Forelimb muscle (tissue), 1 donor: Measurements from ENCODE around the gene TPR. TPM values are rescaled to one million over a fixed set of nuclear protein-coding genes. Genes with fewer than 3 reads are reported as not detected.
"Not testable (repeated sequence)": the region's sequence is repeated elsewhere in the genome, so short reads cannot be mapped to it uniquely, and the experiment has no call there.

Experiments
- DNase-seq: peaks from one replicate; pipeline ENCODE4 v3.0.0-alpha.2; 2013; ENCODE audit warnings: low read depth
- polyA plus RNA-seq: library from polyadenylated mRNA; unstranded; fragments of 120-200 nt; gene quantifications from one replicate; pipeline ENCODE4 v1.2.1, GENCODE V29; 2013; ENCODE audit not compliant: insufficient read length

TPR gene
- polyA plus RNA-seq, result 60.8 TPM

GRCh38 chr1:186375152-186375928 is at the start of gene TPR, which contains the start of gene ODR4:
Gene TPR, minus strand, starts transcription at chr1:186375253. Its CDS starts 225 bp downstream, at chr1:186375028.
Gene ODR4, plus strand, starts transcription at chr1:186375838. Its CDS starts 3,948 bp downstream, at chr1:186379786.
- peak; percentile 98 for DNase-seq

- no peak for DNase-seq
These were observed 49.5 kb upstream of the TPR start for GRCh38 chr1:186424539-186424938.

DNA sequence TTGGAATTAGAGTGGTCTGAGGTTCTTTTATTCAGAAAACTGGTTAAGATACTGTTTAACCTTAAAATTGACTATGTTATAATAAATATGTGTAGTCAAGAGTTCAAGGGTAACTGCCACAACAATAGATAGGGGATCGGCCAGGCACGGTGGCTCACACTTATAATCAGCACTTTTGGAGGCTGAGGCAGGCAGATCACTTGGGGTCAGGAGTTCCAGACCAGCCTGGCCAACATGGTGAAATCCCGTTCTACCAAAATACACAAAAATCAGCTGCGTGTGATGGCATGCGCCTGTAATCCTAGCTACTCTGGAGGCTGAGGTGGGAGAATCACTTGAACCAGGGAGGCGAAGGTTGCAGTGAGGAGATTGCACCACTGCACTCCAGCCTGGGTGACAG is 46.4 kb upstream of the TPR start:
- DNase-seq, result no peak

GRCh38 chr1:186420923-186421322 is 45.9 kb upstream of the TPR start:
- peak; percentile 39 for DNase-seq

DNA sequence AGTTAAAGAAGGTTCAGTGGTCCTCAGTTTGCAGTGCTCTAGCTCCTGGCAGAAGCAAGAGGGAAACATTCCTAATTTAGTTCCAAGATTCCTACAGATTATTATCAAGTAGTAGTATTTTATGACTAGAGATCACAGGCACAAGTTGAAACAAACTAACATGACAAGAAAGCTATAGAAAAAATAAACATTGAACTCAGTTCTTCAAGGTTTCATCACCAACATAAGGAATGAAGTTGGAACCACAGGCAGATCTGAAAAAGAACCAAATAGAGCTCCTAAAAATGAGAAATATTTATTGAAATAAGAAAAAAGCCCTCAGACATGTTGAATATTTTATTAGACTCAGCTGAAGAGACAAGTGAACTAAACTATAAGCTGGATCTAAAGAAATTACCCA is 45.3 kb upstream of the TPR start:
- no peak for DNase-seq

DNA sequence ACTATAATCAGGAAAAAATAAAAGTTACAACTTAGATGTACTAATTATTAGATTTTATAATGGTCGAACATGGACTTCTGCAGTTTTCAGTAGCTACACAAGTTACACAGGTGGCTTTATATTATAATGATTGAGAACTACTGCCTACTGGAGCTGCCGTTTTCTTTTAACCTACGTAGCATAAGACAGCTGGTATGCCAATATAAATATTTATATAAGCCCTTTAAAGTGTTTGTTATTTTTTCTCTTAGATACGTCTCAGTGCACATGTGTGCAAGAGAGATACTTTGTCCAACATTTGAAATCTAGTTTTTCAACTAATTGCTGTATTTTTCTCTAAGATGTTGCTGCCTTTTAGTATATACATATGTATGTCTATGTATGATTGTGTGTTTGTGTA is 43.5 kb upstream of the TPR start:
- DNase-seq, result no peak

GRCh38 chr1:186413319-186413718 is 38.3 kb upstream of the TPR start:
- no peak for DNase-seq

DNA sequence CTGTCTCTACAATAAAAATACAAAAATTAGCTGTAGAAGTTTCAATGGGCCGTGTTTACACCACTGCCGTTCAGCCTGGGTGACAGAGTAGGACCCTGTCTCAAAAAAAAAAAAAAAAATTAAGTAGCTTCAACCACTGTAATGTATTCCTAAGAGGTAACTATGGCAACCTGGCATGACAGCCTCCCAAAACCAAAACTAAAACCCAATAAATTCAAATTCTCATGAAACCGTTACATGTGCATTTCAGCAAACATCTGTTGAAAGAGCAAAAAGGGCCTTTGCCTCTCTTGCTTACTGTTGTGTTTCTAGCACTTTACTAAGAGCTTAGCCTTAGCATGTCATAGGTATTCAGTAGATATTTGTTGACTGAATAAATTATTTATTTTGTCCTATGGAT is 34.0 kb upstream of the TPR start:
- DNase-seq, result no peak

GRCh38 chr1:186404454-186405051 is 29.5 kb upstream of the TPR start:
- peak; percentile 17 for DNase-seq

GRCh38 chr1:186403632-186404031 is 28.6 kb upstream of the TPR start:
- DNase-seq, result no peak

- not testable (repeated sequence) for DNase-seq
These were observed 26.4 kb upstream of the TPR start for GRCh38 chr1:186401446-186401845.

DNA sequence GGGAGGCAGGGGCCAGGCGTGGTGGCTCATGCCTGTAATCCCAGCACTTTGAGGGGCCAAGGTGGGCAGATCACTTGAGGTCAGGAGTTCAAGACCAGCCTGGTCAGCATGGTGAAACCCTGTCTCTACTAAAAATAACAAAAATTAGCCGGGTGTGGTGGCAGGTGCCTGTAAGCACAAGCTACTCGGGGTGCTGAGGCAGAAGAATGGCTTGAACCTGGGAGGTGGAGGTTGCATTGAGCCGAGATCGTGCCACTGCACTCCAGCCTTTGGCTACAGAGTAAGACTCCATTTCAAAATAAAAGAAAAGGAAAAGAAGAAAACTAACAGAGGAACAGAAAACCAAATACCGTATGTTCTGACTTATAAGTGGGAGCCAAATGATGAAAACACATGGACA is 17.7 kb upstream of the TPR start:
- DNase-seq, result not testable (repeated sequence)

DNA sequence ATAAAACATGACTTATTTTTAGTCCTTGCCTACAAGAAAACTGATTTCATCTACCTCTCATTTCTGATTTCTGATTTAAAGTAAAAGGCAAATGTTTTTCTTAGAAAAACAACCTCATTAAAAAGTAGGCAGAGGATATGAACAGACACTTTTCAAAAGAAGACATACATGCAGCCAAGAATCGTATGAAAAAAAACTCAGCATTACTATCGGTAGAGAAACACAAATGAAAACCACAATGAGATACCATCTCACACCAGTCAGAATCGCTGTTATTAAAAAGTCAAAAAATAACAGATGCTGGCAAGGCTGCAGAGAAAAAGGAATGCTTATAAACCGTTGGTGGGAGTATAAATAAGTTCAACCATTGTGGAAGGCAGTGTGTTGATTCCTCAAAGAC is 16.8 kb upstream of the TPR start:
- DNase-seq, result no peak

DNA sequence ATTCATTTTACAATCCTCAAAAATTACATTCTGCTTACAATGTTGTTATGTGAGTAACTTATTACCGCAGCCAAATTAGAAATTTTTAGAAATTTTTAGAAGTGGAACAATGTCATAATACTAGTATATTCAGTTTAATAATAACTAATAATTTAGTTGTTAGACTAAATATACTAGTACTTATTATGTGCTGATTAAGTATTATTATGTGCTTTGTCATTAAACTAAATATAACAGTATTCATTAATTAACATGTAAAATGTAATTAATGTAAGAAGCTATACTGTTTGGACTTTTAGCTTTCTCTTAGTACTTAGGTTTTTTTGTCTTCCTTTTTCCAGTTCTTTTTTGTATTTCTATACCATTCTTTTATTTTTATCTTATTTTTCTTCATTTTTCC is 15.9 kb upstream of the TPR start:
- DNase-seq, result no peak

GRCh38 chr1:186386725-186387383 is 11.8 kb upstream of the TPR start:
- DNase-seq, result no peak

GRCh38 chr1:186375929-186376319 is 871 bp upstream of the TPR start:
- DNase-seq, result no peak

GRCh38 chr1:186374303-186375151 is 526 bp downstream of the TPR start:
- DNase-seq, result peak; percentile 13

DNA sequence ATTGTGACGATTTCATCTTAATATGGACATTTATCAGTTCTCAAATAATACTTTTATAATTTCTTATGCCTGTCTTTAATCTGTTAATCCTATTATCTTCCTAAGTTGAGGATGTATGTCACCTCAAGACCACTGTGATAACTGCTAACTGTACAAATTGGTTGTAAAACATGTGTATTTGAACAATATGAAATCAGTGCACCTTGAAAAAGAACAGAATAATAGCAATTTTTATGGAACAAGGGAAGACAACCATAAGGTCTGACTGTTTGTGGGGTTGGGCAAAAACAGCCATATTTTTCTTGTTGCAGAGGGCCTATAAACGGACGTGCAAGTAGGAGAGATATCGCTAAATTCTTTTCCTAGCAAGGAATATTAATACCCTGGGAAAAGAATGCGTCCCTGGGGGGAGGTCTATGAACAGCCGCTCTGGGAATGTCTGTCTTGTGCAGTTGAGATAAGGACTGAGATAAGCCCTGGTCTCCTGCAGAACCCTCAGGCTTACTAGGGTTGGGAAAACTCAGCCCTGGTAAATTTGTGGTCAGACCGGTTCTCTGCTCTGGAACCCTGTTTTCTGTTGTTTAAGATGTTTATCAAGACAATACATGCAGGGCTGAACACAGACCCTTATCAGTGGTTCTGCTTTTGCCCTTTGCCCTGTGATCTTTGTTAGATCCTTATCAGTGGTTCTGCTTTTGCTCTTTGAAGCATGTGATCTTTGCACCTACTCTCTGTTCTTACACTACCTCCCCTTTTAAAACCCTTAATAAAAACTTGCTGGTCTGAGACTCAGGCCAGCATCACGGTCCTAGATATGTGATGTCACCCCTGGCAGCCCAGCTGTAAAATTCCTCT is 27.0 kb downstream of the TPR start:
- not testable (repeated sequence) for DNase-seq

GRCh38 chr1:186340772-186341171 is 34.3 kb downstream of the TPR start:
- DNase-seq, result no peak

GRCh38 chr1:186337554-186337953 is 37.5 kb downstream of the TPR start:
- no peak for DNase-seq

GRCh38 chr1:186330758-186331157 is 44.3 kb downstream of the TPR start:
- no peak for DNase-seq
